Renal cortical epithelial cell (primary cell): ENCODE results near the gene DAZ2. TPM values are rescaled to one million over a fixed set of nuclear protein-coding genes. Genes with fewer than 3 reads are reported as not detected.
"Not testable (repeated sequence)": the region's sequence is repeated elsewhere in the genome, so short reads cannot be mapped to it uniquely, and the experiment has no call there.

Source experiments
- DNase-seq: peaks from one replicate; pipeline ENCODE4 v3.0.0-alpha.2; 2011; ENCODE audit warnings: low read depth
- total RNA-seq: library from RNA; depleted of rRNA; stranded (reverse); fragments of >200 nt; gene quantifications from 2 replicates; pipeline ENCODE4 v1.2.3, GENCODE V29; 2014

The DAZ2 gene
- total RNA-seq: not detected in 2 replicates

GRCh38 chrY:23219233-23219632, at the start of gene DAZ2:
DAZ2 (plus strand) TSS chrY:23219533; CDS start chrY:23219741, 208 bp downstream.
- DNase-seq: not testable (repeated sequence)

- not testable (repeated sequence) for DNase-seq
These were observed 20.4 kb upstream of the DAZ2 start, which contains the start of gene DAZ1 for GRCh38 chrY:23198908-23199307. DAZ1 (minus strand) TSS chrY:23199008; CDS start chrY:23198800, 208 bp downstream.

- DNase-seq: not testable (repeated sequence)
These were observed 11.9 kb upstream of the DAZ2 start for GRCh38 chrY:23207455-23207854.

DNA sequence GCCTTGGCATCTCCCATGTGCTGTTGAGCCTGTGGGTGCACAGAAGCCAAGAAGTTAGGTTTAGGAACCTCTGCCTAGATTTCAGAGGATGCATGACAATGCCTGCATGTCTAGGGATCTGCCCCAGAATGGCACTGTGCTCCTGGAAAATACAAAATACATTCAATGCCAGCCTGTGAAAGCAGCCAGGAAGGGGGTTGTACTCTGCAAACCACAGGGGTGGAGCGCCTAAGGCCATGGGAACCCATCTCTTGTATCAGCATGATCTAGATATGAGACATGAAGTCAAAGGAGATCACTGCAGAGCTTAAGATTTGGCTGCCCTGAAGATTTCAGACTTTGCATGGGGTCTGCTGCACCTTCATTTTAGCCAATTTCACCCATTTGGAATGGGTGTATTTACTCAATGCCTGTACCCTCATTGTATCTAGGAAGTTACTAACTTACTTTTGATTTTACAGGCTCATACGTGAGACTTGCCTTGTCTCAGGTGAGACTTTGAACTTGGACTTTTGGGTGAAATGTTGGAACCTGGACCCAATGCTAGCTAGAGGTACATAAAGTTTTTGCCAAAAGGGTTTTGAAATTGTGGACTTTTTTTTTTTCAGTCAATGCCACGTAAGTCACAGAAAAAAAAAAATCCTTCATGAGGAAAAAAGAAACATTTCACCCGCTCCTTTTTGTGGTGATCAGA, 9.4 kb upstream of the DAZ2 start:
- DNase-seq: not testable (repeated sequence)

GRCh38 chrY:23210681-23211080, 8.7 kb upstream of the DAZ2 start:
- not testable (repeated sequence) for DNase-seq

Other genes with a start within 250 kb of the DAZ2 start
- gene BPY2, start 235.3 kb upstream of the DAZ2 start, total RNA-seq: not detected in 2 replicates
- gene DAZ1, start 20.5 kb upstream of the DAZ2 start, total RNA-seq: not detected in 2 replicates